Stomach smooth muscle (tissue), 2 donors: ENCODE data around the gene CRYGN.

Experiments
- H3K27ac ChIP-seq: one replicate; pipeline ENCODE4 v1.7.0; 2013; ENCODE audit warnings: mild to moderate bottlenecking, low read length, inconsistent platforms
- H3K27me3 ChIP-seq, 2 donors: one replicate each; pipeline ENCODE4 v1.7.0; 2013; ENCODE audit warnings: low read length in 2 of 2; ENCODE audit not compliant: insufficient read depth in 2 of 2, control insufficient read depth in 1 of 2
- H3K36me3 ChIP-seq, 2 donors: one replicate each; pipeline ENCODE4 v1.7.0; 2013; ENCODE audit warnings: low read length in 2 of 2; ENCODE audit not compliant: control insufficient read depth in 2 of 2, insufficient read depth in 2 of 2
- H3K4me1 ChIP-seq: one replicate; pipeline ENCODE4 v1.7.0; 2013; ENCODE audit warnings: low read length; ENCODE audit not compliant: control insufficient read depth, insufficient read depth
- H3K4me3 ChIP-seq, 2 donors: one replicate each; pipeline ENCODE4 v1.7.0; 2013; ENCODE audit warnings: low read length in 2 of 2
- H3K9ac ChIP-seq, 2 donors: one replicate each; pipeline ENCODE4 v1.7.0; 2013; ENCODE audit warnings: low read length in 2 of 2, mild to moderate bottlenecking in 1 of 2
- H3K9me3 ChIP-seq, 2 donors: one replicate each; pipeline ENCODE4 v1.7.0; 2013; ENCODE audit warnings: low read length in 2 of 2; ENCODE audit not compliant: control insufficient read depth in 2 of 2
- donor health status: healthy.
- donor health status: Pancreatic carcinoma.

CRYGN gene, protein sequence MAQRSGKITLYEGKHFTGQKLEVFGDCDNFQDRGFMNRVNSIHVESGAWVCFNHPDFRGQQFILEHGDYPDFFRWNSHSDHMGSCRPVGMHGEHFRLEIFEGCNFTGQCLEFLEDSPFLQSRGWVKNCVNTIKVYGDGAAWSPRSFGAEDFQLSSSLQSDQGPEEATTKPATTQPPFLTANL

DNA sequence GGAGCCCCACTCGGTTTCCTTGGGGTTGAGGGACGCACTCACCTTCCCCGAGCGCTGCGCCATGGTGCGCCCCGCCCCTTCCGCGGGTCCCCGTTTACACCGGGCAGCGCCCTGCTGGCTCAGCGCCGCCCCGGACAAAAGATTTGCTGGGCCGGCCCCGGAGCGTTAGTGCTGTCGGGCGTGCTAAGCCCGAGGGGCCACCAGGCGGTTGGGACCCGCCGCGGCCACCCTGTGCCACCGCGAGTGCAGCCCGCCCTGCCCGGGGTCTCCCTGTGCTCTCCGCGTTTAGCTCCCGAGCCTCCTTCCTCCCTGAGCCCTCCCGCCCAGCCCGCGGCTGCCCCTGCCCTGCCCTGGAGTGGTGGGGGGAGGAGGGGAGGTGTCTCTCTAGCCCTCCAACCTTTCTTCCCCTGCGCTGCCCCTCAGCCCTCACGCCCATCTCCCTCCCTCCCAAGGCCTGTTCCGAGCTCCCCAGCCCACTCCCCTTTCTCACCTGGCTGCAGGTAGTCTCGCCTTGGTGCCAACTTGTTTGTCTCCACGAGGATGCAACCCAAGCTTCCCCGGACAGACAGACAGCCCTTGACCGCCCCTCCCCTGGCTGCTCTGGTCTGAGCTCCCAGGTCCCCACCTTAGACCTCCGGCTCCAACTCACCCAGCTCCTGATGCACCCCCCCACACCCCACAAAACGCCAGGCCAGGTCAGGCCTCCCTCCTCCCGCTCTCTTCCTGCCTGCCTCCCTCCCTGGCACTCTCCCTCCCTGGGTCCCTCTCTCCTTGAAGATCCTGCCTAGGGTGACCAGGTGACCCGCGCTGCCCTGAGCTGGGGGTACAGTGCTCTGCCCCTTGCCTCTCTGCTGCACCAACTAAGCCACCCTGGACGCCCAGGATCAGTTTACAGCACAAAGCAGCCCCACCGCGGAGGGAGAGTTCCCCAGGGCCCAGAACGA is at the start of gene CRYGN:
Gene CRYGN (minus strand): TSS at position 287 of the 944 bp plus-strand sequence. CDS start 224 bp downstream, at position 63.
- no peaks in the 10 kb centered on the region for H3K36me3 ChIP-seq
- no peak within 1 kb of the TSS for H3K9ac ChIP-seq
- no peak within 1 kb of the TSS for H3K27ac ChIP-seq
- H3K4me3 ChIP-seq: peak within 1 kb of the TSS in 1 of 2 donors; percentile 49
- H3K27me3 ChIP-seq: peaks cover 9 to 16% of the 10 kb centered on the region in 2 donors
- H3K9me3 ChIP-seq: peaks cover 0 to 2% of the 10 kb centered on the region in 2 donors
- H3K4me1 ChIP-seq: peaks cover 17% of the 10 kb centered on the region

DNA sequence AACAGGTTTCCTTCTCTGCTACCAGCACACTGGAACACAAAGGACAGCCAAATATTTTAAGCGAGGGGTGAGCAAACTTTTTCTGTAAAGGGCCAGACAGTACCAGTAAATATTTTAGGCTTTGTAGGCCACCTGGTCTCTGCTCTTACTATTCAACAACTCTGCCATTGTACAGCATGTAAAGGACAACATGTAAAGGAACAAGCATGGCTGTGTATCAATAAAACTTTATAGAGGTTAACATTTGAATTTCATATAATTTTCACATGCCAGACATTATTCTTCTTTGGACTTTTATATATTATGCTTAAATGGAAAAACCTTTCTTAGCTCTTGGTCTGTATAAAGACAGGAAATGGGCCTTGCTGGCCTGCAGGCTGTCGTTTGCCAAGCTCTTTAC is 49.6 kb upstream of the CRYGN start:
- Histone ChIP-seq H3K27ac (no peak overlapping the region), H3K27me3 (no peaks in the 10 kb centered on the region), H3K4me1 (peaks cover 24% of the 10 kb centered on the region), H3K4me3 (no peak overlapping the region), H3K9ac (no peak overlapping the region), H3K9me3 (no peaks in the 10 kb centered on the region), H3K36me3 (peaks cover 10 to 24% of the 10 kb centered on the region in 2 donors)

DNA sequence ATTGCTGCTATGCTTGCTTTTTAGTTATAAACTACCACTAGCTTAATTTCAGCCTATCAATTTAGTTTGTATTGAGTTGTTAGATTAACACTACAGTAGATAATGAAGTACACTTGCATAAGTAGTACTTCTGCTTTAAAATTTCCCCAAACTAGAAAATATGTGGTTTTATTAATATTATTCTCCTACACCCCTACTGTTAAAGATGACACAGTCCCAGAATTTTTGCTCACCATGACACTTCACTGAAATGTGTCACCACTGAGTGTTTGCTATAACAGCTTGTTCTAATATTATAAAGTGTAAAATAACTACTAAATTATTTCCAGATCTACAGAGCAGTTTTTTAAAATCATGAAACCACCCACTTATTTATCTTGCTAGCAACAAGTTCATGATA is 48.2 kb upstream of the CRYGN start:
- Histone ChIP-seq H3K27me3 (no peaks in the 10 kb centered on the region), H3K27ac (no peak overlapping the region), H3K9ac (no peak overlapping the region), H3K4me3 (no peak overlapping the region), H3K36me3 (peaks cover 15 to 33% of the 10 kb centered on the region in 2 donors), H3K4me1 (peaks cover 14% of the 10 kb centered on the region), H3K9me3 (no peaks in the 10 kb centered on the region)

DNA sequence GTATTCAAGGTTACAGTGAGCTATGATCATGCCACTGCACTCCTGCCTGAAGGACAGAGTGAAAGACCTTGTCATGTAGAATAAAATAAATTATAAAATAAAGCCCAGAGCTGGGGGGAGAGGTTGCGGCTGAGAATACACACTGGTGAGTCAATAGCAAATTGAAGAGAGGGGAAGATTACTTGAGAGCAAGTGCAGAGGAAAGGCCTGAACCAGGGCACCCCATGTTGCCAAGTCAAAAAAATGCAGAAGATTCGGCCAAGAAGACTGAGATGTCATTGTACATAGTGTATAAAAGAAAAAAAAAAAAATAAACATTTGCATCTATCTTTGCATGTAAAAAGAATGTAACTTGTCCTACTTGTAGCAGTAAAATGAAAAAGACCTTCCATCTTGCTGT is 47.3 kb upstream of the CRYGN start:
- no peaks in the 10 kb centered on the region for H3K27me3 ChIP-seq

DNA sequence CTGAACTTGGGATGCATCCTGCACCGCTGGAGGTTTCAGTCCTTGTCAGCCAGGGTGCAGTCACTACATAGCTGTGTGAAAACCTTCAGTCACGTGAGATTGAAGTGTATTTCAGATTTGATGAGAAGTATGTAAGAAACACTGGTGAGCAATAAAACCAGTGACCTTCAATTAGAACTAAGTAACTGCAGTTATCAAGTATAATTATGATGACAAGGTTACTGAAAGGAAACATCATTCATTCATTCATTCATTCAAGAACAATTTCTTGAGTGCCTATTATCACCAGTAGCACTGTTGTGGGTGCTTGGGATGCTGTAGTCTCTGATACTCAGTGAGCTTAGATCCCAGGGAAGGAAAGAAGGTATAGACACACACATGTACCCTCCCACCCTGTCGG is 46.1 kb upstream of the CRYGN start:
- H3K27me3 ChIP-seq: no peaks in the 10 kb centered on the region
- no peaks in the 10 kb centered on the region for H3K9me3 ChIP-seq
- peaks cover 21 to 39% of the 10 kb centered on the region in 2 donors for H3K36me3 ChIP-seq
- H3K4me3 ChIP-seq: no peak overlapping the region
- no peak overlapping the region for H3K9ac ChIP-seq
- peaks cover 18% of the 10 kb centered on the region for H3K4me1 ChIP-seq
- no peak overlapping the region for H3K27ac ChIP-seq

More for the DNA sequence above, 47.3 kb upstream of the CRYGN start:
- H3K4me1 ChIP-seq: peaks cover 18% of the 10 kb centered on the region
- H3K9me3 ChIP-seq: no peaks in the 10 kb centered on the region
- H3K36me3 ChIP-seq: peaks cover 19 to 37% of the 10 kb centered on the region in 2 donors
- no peak overlapping the region for H3K9ac ChIP-seq
- H3K27ac ChIP-seq: no peak overlapping the region
- no peak overlapping the region for H3K4me3 ChIP-seq

DNA sequence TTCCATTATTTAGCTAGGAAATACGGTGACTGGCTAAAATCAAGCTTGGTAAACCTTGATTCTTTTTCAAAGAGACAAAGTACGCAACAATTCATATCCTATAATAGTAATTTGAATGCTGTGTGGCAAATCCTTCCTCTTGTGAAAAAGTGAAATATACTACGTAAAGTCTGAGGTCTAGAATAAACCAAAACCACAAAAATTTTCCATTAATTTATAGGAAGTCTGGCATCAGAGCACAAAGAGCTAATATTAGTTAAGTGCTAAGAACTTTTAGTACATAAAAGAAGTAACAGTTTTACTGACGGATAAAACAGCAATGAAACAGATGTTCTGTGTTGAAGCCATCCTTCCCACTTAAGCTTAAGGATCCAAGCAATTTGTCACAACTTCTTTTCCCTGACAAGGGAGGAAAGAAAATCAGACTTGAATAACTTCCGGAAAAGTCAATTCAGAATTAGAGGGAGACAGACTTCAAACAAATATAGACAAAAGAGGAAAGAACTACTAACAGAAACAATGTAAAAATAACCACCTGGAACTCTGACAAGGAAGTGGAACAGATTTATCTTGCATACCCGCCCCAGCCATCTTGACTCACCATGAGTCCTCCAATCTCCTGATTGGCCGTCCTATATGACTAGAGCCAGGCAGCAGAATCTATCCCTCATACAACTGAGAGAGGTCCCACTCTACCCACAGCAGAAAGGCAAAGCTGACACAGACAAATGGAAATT is 45.2 kb upstream of the CRYGN start:
- Histone ChIP-seq H3K4me1 (peaks cover 14% of the 10 kb centered on the region), H3K27me3 (no peaks in the 10 kb centered on the region), H3K9me3 (no peaks in the 10 kb centered on the region), H3K36me3 (peaks cover 21 to 39% of the 10 kb centered on the region in 2 donors), H3K27ac (no peak overlapping the region), H3K9ac (no peak overlapping the region), H3K4me3 (no peak overlapping the region)

DNA sequence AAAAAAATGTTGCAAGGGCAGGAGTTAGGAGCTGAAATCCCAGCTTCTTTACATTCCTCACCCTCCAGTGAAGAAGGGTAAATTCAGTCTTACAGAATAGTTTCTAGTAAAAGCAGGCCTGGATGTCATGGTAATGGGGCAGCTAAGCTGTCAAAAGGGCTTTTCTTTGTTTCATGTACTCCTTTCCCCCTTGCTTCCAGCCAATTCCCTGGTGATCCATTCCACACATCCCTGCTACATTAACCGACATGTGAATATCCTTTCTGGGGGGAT is 43.7 kb upstream of the CRYGN start:
- no peak overlapping the region for H3K9ac ChIP-seq
- H3K36me3 ChIP-seq: peaks cover 21 to 32% of the 10 kb centered on the region in 2 donors
- H3K4me3 ChIP-seq: no peak overlapping the region
- no peaks in the 10 kb centered on the region for H3K27me3 ChIP-seq
- no peaks in the 10 kb centered on the region for H3K9me3 ChIP-seq
- H3K27ac ChIP-seq: no peak overlapping the region
- peaks cover 10% of the 10 kb centered on the region for H3K4me1 ChIP-seq

DNA sequence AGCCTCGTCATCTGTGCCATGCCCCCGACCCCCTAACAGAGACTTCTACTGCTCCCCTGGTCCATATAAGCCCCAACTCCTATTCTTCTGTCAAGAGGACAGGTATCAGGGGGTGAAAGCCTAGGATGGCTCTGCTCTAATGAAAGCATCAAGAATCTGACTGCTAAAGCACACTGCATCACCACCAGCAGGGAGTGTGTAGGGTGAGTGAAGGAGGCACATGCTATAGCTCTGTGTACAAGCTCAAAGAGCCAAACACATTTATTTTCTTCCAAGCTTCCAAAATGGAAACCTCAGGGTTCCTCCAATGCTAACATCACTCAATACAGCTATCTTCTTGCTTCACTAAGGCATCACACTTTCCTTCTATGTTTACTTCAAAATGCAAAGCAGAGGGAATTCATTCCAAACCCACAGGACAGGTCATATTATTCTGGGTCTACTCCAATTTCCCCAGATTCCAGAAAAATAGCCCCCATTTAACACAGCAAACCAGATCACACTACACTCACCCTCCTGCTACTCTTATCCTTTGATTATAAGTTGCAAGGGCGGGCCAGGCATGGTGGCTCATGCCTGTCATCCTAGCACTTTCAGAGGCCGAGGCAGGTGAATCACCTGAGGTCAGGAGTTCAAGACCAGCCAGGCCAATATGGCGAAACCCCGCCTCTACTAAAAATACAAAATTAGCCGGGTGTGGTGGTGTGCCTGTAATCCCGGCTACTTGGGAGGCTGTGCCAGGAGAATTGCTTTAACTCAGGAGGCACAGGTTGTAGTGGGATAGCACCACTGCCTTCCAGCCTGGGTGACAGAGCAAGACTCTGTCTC is 43.2 kb upstream of the CRYGN start:
- Histone ChIP-seq H3K9ac (no peak overlapping the region), H3K27me3 (no peaks in the 10 kb centered on the region), H3K36me3 (peaks cover 21 to 31% of the 10 kb centered on the region in 2 donors), H3K27ac (no peak overlapping the region), H3K4me1 (peaks cover 10% of the 10 kb centered on the region), H3K4me3 (no peak overlapping the region), H3K9me3 (no peaks in the 10 kb centered on the region)

DNA sequence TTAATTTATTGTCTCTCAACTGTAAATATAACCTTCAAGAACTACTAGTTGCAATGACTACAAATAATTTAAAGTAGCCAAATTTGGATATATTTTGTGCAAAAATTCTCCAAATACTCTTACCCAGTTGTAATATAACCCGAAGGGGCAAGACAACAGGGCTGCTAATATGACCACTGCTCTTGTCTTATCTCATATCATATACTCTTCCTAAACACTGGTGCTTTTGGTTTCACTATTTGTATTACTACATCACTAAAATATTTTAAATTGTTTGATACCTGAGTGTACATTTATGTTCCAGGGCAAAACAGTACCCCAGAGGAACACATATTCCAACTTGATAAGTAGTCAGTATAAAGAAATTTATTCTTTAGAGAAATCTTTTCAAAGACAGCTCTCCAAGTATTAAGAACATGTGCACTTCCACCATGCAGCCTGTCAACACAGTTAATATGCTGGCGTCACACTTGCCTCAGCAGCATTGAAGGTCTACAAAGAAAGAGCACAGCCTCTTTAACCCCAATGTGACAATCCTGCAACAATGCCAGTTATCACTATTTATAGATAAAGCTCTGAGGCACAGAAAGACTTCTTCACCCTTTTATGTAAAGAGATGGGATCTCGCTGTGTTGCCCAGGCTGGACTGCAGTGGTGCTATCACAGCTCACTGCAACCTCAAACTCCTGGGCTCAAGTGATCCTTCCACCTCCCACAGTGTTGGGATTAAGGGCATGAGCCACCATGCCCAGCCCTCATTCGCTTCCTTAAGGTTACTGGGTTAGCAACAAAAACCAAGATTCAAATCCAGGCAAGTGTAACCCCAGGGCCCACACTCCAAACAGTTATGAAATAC is 41.9 kb upstream of the CRYGN start:
- Histone ChIP-seq H3K27ac (no peak overlapping the region), H3K4me1 (peaks cover 10% of the 10 kb centered on the region), H3K9ac (no peak overlapping the region), H3K4me3 (no peak overlapping the region), H3K36me3 (peaks cover 17 to 27% of the 10 kb centered on the region in 2 donors), H3K9me3 (no peaks in the 10 kb centered on the region), H3K27me3 (no peaks in the 10 kb centered on the region)
